Activated CD4-positive, alpha-beta T cell treated with anti-CD3 and anti-CD28 coated beads for 1 hour (primary cell): Measurements from ENCODE around the gene PRAMEF17.
"Not testable (repeated sequence)": the region's sequence is repeated elsewhere in the genome, so short reads cannot be mapped to it uniquely, and the experiment has no call there.

Experiments used
- DNase-seq: peaks from one replicate; pipeline ENCODE4 v3.0.0-alpha.2; 2020

The PRAMEF17 gene, protein sequence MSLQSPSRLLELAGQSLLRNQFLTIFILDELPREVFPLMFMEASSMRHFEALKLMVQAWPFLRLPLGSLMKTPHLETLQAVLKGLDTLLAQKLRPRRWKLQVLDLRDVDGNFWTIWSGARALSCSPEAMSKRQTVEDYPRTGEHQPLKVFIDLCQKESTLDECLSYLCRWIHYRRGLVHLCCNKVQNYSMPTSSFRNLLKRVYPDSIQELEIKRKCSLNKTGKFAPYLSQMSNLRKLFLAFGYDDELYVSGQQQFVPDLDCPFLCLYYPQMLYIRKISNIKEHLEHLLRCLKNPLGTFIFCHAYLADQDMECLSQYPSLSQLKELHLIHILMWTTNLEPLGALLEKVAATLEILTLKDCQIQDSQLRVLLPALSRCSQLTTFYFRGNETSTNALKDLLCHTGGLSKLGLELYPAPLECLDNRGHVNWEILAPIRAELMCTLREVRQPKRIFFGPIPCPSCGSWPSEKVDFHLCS

DNA sequence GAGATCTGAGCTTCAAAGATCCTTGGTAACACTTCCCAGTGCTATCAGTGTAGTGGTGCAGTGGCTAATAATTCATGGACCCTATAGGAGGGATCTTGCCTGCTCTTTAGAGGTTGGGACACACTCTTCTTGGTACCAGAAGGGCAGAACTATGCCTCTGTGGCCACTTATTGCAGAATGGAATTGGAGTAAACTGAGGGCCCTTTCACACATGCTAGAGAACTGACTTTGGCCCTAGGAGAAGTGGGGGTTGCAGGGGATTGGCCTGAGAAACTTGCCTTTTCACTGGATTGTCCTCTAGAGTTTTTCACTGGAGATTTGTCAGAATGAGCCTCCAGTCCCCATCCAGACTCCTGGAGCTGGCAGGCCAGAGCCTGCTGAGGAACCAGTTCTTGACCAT, at the start of gene PRAMEF17:
Gene PRAMEF17 (plus strand): TSS at position 301 of the 400 bp plus-strand sequence. CDS start 26 bp downstream, at position 327.
- DNase-seq: not testable (repeated sequence)

DNA sequence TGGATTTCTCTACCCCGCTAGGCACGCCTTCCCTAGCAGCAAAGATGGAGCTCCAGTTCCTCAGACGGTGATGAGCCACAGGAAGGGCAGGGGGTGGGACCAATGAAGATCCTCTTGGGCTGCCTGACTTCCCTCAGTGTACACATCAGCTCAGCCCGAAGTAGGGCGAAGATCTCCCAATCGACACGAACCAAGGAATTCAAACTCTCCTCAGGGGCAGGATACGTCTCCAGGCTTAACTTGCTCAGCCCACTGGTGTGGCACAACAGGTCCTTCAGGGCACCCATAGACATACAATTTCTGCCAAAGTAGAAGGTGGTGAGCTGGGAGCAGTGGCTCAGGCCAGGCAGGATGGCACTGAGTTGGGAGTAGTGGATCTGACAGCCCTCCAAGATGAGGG, 46.9 kb upstream of the PRAMEF17 start:
- DNase-seq: not testable (repeated sequence)

DNA sequence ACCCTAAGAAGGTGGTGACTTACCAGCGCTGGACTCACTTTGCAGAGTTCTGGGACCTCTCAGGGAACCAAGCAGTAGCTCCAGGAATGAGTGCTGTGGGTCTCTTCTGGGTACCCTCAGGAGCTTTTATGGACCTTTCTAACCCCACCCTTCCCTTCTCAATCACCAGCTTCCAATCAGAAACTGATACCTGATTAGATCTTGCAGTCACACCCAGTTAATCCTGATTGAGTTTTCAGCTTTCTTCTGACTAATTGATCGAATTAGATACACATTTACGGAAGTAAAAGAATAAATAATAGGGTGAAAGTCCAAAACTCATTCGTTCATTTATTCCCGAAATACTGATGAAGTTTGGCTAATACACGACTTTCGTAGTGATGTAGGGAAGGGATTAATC, 42.4 kb upstream of the PRAMEF17 start, which contains the start of gene PRAMEF14:
Gene PRAMEF14 (minus strand): TSS at position 101 of the 400 bp plus-strand sequence. CDS start 1,820 bp downstream, outside the sequence.
- not testable (repeated sequence) for DNase-seq

DNA sequence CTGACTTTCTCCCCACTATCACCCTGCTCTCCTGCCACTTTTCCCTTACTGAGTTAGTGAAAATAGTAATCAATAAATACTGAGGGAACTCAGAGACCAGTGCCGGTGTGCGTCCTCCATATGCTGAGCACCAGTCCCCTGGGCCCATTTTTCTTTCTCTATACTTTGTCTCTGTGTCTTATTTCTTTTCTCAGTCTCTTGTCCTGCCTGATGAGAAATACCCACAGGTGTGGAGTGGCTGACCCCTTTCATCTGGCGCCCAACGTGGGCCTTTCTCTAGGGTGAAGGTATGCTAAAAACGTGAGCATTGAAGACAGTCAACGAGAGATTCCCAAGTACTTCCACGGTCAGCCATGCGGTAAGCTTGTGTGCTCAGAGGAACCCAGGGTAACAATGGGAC, 36.0 kb upstream of the PRAMEF17 start:
- DNase-seq: not testable (repeated sequence)

DNA sequence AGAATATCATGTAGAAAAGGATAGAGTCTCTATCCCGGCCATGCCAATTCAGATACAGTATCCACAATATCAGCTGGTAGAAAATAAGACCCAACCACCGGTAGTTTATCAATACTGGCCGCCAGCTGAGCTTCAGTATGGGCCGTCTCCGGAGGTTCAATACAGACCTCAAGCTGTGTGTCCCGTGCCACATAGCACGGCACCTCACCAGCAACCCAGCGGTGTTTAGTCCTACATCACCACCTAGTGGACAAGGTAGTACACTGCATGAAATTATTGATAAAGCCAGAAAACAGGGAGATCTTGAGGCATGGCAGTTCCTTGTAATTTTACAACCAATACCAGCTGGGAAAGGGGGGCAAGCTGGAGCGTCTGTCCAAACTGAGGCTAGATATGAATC, 35.0 kb upstream of the PRAMEF17 start:
- DNase-seq: not testable (repeated sequence)

DNA sequence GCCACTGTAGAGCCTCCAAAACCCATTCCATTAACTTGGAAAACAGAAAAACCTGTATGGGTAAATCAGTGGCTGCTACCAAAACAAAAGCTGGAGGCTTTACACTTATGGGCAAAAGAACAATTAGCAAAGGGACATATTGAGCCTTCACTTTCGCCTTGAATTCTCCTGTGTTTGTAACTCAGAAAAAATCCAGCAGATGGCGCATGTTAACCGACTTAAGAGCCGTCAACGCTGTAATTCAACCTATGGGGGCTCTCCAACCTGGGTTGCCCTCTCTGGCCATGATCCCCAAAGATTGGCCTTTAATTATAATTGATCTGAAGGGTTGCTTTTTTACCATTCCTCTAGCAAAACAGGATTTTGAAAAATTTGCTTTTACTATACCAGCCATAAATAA, 32.7 kb upstream of the PRAMEF17 start:
- DNase-seq: not testable (repeated sequence)

DNA sequence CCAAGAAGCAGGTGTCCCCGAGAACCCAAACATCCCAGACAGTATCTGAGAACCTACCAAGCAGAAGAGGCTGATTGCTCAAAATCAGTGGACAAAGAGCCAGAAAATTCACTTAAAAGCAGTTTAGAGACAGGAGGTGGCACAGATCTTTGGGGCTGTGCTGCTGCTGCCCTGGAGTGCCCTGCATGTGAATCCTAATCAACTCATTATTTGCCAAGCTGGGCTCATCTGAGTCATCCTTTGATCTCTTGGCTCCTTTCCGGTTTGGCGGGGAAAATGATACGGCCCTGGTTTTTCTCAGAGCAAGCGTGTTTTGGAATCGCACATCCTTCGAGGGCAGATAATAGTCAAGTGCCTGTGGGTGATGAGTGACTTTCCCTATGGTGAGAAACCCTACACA, 27.1 kb upstream of the PRAMEF17 start:
- DNase-seq: not testable (repeated sequence)

DNA sequence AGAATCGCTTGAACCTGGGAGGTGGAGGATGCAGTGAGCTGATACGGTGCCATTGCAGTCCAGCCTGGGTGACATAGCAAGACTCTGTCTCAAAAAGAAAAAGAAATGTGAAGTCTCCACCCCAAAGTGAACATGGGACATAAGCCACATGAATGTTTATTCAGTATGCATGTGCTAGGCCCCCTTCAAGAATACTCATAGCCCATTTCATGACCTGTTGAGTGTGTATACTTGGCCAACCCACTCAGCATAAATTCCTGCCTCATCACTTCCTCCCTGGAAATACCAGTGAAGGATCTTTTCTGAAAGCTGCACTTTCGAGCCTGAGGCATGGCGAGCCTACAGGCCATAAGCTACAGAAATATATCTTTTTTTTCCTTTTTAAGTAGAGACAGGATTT, 24.5 kb upstream of the PRAMEF17 start:
- not testable (repeated sequence) for DNase-seq

DNA sequence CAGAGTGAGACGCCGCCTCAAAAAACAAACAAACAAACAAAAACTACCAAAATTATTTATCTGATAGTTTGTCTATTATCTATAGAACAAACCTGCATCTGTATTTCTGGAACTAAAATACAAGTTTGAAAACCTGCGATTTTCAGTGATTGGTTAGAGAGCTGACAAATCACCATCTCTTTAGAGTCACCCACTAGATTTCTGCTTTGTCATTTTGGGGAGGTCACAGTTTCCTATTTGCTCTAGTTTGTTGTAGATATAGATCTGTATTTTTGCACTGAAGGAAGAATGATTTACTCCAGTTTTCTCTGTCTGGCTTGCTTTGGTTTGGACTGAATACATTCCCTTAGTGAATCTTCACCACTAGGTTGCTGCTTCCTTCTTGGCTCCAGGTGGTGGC, 22.9 kb upstream of the PRAMEF17 start:
- not testable (repeated sequence) for DNase-seq

DNA sequence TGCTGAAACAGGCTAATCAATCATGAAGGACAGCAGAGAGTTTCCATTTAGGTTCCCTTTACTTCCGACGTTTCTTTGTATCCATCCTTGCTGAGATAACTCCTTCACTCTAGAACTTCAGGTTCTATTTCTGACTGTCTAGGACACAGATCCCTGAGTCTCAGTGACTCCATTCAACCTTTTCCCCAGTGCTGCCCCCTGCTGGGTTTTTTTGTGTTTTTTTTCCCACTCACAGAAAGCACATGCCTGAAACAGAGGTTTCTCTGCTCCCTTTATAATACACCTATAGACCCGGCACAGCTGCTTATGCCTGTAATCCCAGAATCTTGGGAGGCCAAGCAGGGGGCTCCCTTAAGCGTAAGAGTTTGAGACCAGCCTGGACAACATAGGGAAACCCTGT, 20.9 kb upstream of the PRAMEF17 start:
- not testable (repeated sequence) for DNase-seq

DNA sequence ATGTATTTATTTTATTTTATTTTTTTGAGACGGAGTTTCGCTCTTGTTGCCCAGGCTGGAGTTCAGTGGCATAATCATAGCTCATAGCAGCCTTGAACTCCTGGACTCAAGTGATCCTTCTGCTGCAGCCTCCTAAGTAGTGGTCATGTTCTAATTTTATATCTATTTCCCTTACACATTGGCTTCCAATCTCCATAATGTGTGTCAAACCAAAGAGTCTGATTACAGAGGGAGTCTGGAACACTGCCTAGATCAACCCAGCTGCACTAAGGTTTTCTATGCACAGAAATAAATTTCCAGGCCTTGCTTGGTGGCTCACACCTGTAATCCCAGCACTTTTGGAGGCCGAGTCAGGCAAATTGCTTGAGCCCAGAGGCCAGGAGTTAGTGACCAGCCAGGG, 10.4 kb upstream of the PRAMEF17 start:
- DNase-seq: not testable (repeated sequence)

DNA sequence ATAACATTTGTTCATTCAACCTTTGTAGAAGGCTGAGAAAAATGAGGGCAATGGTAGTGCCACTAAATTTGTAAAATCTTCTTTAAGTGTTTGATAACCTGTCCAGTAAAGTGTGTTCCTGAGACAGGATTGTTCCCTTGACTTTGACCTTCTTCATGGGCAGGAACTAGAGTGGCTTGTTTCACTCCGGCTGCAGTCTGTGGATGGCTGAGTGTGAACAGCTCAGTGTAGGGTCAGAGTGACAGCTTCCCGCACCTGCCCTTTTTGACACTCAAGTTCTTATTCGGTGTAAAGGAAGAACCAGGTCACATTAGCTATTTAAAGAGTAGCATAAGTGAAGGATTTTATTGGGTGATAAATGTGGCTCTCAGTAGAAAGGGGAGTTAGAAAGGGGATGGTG, 9.1 kb upstream of the PRAMEF17 start:
- DNase-seq: not testable (repeated sequence)

DNA sequence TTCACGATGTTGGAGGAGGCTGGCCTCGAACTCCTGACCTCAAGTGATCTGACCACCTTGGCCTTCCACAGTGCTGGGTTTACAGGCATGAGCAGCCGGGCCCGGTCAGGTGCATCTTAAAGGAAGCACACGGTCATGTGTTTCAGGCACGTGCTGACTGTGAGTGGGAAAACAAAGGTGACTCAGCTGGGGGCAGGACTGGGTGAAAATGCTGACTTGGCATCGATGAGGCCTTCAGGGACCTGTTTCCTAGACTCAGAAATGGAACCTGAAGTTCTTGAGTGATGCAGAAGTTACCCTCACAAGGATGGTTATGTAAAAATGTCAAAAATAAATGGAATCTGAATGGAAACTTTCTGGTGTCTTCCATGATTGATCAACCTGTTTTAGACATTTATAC, 3.6 kb downstream of the PRAMEF17 start:
- not testable (repeated sequence) for DNase-seq

DNA sequence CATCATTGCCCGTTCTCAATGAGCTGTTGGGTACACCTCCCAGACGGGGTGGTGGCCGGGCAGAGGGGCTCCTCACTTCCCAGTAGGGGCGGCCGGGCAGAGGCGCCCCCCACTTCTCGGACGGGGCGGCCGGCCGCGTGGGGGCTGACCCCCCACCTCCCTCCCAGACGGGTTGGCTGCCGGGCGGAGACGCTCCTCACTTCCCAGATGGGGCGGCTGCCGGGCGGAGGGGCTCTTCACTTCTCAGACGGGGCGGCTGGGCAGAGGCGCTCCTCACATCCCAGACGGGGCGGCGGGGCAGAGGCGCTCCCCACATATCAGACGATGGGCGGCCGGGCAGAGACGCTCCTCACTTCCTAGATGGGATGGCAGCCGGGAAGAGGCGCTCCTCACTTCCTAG, 5.3 kb downstream of the PRAMEF17 start:
- DNase-seq: not testable (repeated sequence)

DNA sequence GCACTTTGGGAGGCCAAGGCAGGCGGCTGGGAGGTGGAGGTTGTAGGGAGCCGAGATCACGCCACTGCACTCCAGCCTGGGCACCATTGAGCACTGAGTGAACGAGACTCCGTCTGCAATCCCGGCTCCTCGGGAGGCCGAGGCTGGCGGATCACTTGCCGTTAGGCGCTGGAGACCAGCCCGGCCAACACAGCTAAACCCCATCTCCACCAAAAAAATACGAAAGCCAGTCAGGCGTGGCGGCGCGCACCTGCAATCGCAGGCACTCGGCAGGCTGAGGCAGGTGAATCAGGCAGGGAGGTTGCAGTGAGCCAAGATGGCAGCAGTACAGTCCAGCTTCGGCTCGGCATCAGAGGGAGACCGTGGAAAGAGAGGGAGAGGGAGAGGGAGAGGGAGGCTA, 5.9 kb downstream of the PRAMEF17 start:
- not testable (repeated sequence) for DNase-seq

DNA sequence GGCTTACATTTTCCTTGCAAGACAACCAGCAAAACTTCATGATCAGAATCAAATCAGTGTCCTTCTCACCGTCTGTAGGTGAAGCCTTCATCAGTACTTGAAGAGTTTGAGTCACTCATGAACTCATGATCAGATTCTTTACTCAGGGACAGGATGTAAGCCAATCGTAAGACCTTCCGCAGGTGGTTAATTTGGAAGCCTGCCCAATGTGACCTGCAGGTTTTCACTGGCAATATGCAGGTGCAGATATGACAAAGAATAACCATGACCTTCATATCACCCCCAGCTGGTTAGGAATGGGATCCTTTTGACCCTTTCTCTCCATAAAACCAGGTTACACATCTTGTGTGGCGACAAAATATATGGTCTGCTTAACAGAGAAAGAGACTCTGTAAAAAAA, 18.4 kb downstream of the PRAMEF17 start:
- DNase-seq: no peak

DNA sequence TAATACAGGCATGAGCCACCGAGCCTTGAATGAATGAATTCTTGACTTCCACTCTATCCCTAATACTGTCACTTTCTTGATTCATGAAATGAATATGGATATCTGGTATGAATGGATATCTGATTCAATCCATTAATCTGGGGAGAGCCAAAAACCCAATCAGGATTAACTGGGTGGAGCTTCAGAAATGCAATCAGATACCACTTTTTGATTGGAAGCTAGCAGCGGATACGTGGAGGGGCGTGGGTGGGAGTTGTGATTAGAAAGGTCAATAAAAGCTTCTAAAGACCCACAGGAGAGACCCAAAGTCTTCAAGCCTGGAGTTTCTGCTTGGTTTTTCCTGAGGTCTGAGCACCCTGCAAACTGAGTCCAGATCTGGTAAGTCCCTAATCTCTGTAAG, 20.7 kb downstream of the PRAMEF17 start, which contains the start of gene PRAMEF20:
Gene PRAMEF20 (plus strand): TSS at position 301 of the 400 bp plus-strand sequence. CDS start 5,905 bp downstream, outside the sequence.
- not testable (repeated sequence) for DNase-seq

DNA sequence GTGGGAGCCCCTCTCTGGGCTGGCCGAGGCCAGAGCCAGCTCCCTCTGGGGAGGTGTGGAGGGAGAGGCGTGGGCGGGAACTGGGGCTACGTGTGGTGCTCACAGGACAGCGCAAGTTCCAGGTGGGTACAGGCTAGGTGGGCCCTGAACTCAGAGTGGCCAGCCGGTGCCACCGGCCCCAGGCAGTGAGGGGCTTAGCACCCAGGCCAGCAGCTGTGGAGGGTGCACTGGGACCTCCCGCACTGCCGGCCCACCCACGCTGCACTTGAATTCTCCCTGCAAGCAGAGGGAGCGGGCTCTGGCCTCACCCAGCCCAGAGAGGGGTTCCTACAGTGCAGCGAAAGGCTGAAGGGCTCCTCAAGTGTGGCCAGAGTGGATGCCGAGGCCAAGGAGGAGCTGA, 41.1 kb downstream of the PRAMEF17 start:
- no peak for DNase-seq

DNA sequence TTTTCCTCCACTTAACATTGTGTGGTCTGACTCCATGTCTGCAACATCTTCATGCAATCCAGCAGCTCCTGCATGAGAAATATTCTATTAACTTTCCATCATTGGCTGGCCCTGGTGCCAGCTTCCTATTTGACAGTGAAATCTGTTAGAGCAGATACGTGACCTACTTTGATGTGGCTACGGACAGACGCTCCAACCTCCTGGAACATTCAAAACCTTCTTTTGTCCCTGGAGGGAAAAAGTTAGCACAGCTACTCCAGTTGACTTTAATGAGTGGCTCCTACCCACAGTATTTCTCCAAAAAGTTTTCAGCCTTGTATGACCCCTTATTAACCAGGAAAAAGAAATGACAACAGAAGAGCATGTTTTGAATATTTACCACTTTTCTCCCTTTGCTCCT, 42.8 kb downstream of the PRAMEF17 start:
- no peak for DNase-seq

DNA sequence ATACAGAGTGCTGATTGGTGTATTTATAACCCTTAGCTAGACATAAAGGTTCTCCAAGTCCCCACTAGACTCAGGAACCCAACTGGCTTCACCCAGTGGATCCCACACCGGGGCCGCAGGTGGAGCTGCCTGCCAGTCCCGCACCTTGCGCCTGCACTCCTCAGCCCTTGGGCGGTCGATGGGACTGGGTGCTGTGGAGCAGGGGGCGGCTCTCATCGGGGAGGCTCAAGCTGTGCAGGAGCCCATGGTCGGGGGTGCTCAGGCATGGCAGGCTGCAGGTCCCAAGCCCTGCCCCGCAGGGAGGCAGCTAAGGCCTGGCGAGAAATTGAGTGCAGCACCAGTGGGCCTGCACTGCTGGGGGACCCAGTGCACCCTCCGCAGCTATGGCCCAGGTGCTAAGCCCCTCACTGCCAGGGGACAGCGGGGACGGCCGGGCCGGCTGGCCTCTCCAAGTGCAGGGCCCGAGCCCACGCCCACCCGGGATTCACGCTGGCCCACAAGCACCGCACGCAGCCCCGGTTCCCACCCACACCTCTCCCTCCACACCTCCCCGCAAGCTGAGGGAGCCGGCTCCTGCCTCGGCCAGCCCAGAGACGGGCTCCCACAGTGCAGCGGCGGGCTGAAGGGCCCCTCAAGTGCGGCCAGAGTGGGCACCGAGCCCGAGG, 44.4 kb downstream of the PRAMEF17 start:
- DNase-seq: not testable (repeated sequence)

DNA sequence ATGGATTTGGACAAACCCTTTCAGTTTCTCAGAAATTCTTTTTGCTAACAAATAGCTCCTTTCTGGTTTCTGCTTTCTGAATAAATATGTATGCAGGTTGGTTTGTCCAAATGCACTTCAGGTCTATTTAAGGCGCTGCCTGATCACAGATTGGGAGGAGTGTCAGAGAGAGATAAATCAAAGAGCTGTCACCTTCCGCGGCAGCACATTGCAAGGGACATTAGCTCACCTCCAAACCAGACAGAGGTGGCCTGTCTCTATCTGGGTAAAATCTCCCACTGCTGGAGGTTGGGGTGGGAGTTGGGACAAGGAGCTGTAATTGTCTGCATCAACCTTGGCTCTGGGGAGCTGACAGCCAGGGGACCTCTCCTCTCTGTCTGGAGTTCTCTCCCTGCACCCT, 46.0 kb downstream of the PRAMEF17 start:
- DNase-seq: no peak

DNA sequence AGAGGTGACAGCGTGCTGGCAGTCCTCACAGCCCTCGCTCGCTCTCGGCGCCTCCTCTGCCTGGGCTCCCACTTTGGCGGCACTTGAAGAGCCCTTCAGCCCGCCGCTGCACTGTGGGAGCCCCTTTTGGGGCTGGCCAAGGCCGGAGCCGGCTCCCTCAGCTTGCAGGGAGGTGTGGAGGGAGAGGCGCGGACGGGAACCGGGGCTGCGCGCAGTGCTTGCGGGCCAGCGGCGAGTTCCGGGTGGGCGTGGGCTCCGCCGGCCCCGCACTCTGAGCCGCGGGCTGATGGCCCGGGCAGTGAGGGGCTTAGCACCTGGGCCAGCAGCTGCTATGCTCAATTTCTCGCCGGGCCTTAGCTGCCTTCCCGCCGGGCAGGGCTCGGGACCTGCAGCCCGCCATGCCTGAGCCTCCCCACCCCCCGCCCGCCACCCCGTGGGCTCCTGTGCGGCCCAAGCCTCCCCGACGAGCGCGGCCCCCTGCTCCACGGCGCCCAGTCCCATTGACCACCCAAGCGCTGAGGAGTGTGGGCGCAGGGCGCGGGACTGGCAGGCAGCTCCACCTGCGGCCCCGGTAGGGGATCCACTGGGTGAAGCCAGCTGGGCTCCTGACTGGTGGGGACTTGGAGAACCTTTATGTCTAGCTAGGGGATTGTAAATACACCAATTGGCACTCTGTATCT, 49.8 kb downstream of the PRAMEF17 start:
- DNase-seq: not testable (repeated sequence)
